ENCODE measurements around the gene ATF6. TPM values are rescaled to one million over a fixed set of nuclear protein-coding genes. Genes with fewer than 3 reads are reported as not detected.

ATF6 gene
- total RNA-seq, 1 experiment from 2014 or later = 20.9 TPM

DNA sequence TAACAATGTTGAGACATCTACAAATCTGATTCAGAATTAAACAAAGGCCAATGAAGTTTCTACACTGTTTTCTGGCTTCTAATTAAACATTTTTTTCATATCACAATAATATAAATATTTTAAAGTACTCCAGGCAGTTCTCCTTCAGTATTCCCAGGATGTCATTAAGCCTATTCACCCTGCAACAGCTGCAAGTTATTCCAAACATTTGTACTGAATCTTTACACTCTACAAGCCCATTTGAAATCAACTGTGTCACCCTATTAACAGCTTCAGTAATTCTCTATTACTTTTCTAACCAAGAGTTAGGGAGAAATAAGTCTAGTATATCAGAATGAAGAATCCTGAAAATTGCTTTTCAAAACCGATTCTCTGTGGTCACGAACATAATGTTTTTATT lies 133.0 kb downstream of the ATF6 start:
- H3K27me3 ChIP-seq (ENCODE audit: insufficient read depth, low read length) = no peaks in the 10 kb centered on the region
- no peak overlapping the region for H3K4me2 ChIP-seq (ENCODE audit: low read length)
- H3K9me3 ChIP-seq (ENCODE audit: control insufficient read depth in 1 of 2, insufficient read depth in 1 of 2, low read depth in 1 of 2, low read length in 2 of 2) = no peaks in the 10 kb centered on the region
- H3K9me2 ChIP-seq (ENCODE audit: insufficient read depth) = no peaks in the 10 kb centered on the region
- H3K4me3 ChIP-seq (replicated peaks in 1 of 2; ENCODE audit: low read depth in 1 of 2, low read length in 2 of 2) = no peak overlapping the region
- no peak for DNase-seq (ENCODE audit: low read depth, low spot score)
- ATAC-seq = no peak
- H3K4me1 ChIP-seq (ENCODE audit: control insufficient read depth in 1 of 2, insufficient read depth in 2 of 2, low read length in 2 of 2) = peaks cover 3 to 7% of the 10 kb centered on the region in 2 experiments; a peak in 2 of 4 replicates
- no peak overlapping the region for H2AFZ ChIP-seq (ENCODE audit: low read depth, low read length, poor library complexity, severe bottlenecking)
- RAD21 ChIA-PET (ENCODE audit: low non-redundant PET in 1 of 2, low total read pairs in 2 of 2, uncharacterized antibody in 2 of 2, unreplicated experiment in 2 of 2) = no interaction called here
- H3K27ac ChIP-seq (ENCODE audit: low read depth, low read length) = no peak overlapping the region
- H3K79me2 ChIP-seq (ENCODE audit: insufficient read depth, low read length) = no peaks in the 10 kb centered on the region
- no TSS peak for BruUV-seq (replicated peaks)
- CTCF ChIA-PET = no interaction called here
- no peaks in the 10 kb centered on the region for H4K20me1 ChIP-seq (ENCODE audit: insufficient read depth)
- H3K9ac ChIP-seq (ENCODE audit: low read length) = no peak overlapping the region
- no peak for TF ChIP-seq EZH2 (IDR thresholded peaks at IDR 0.05)
- no peak for TF ChIP-seq YY1 (IDR thresholded peaks at IDR 0.05; ENCODE audit: extremely low read depth, insufficient replicate concordance, low read depth, low read length)
- no peak for TF ChIP-seq ZNF274 (IDR thresholded peaks at IDR 0.05; ENCODE audit: low read depth, low read length)
- TF ChIP-seq, protein P1, sequence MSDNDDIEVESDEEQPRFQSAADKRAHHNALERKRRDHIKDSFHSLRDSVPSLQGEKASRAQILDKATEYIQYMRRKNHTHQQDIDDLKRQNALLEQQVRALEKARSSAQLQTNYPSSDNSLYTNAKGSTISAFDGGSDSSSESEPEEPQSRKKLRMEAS (IDR thresholded peaks at IDR 0.05) = no peak
- no peak for TF ChIP-seq CEBPB (IDR thresholded peaks at IDR 0.05; ENCODE audit: low read depth)
- TF ChIP-seq, protein P2, sequence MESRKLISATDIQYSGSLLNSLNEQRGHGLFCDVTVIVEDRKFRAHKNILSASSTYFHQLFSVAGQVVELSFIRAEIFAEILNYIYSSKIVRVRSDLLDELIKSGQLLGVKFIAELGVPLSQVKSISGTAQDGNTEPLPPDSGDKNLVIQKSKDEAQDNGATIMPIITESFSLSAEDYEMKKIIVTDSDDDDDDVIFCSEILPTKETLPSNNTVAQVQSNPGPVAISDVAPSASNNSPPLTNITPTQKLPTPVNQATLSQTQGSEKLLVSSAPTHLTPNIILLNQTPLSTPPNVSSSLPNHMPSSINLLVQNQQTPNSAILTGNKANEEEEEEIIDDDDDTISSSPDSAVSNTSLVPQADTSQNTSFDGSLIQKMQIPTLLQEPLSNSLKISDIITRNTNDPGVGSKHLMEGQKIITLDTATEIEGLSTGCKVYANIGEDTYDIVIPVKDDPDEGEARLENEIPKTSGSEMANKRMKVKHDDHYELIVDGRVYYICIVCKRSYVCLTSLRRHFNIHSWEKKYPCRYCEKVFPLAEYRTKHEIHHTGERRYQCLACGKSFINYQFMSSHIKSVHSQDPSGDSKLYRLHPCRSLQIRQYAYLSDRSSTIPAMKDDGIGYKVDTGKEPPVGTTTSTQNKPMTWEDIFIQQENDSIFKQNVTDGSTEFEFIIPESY (IDR thresholded peaks at IDR 0.05; ENCODE audit: extremely low read depth, insufficient replicate concordance, low read length) = no peak
- TF ChIP-seq, protein P3, sequence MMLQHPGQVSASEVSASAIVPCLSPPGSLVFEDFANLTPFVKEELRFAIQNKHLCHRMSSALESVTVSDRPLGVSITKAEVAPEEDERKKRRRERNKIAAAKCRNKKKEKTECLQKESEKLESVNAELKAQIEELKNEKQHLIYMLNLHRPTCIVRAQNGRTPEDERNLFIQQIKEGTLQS (IDR thresholded peaks at IDR 0.05) = no peak
- no peak for TF ChIP-seq EGR1 (IDR thresholded peaks at IDR 0.05; ENCODE audit: low read depth)
- TF ChIP-seq EZH2phosphoT487 (IDR thresholded peaks at IDR 0.05; ENCODE audit: borderline replicate concordance) = no peak
- no peak for TF ChIP-seq ELF1 (IDR thresholded peaks at IDR 0.05; ENCODE audit: borderline replicate concordance, low read depth)
- no peak for TF ChIP-seq JUND (IDR thresholded peaks at IDR 0.05)
- TF ChIP-seq, protein P4, sequence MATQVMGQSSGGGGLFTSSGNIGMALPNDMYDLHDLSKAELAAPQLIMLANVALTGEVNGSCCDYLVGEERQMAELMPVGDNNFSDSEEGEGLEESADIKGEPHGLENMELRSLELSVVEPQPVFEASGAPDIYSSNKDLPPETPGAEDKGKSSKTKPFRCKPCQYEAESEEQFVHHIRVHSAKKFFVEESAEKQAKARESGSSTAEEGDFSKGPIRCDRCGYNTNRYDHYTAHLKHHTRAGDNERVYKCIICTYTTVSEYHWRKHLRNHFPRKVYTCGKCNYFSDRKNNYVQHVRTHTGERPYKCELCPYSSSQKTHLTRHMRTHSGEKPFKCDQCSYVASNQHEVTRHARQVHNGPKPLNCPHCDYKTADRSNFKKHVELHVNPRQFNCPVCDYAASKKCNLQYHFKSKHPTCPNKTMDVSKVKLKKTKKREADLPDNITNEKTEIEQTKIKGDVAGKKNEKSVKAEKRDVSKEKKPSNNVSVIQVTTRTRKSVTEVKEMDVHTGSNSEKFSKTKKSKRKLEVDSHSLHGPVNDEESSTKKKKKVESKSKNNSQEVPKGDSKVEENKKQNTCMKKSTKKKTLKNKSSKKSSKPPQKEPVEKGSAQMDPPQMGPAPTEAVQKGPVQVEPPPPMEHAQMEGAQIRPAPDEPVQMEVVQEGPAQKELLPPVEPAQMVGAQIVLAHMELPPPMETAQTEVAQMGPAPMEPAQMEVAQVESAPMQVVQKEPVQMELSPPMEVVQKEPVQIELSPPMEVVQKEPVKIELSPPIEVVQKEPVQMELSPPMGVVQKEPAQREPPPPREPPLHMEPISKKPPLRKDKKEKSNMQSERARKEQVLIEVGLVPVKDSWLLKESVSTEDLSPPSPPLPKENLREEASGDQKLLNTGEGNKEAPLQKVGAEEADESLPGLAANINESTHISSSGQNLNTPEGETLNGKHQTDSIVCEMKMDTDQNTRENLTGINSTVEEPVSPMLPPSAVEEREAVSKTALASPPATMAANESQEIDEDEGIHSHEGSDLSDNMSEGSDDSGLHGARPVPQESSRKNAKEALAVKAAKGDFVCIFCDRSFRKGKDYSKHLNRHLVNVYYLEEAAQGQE (IDR thresholded peaks at IDR 0.05; ENCODE audit: low read depth) = no peak
- no peak for TF ChIP-seq SIN3A (IDR thresholded peaks at IDR 0.05; ENCODE audit: low read depth)
- no peak for TF ChIP-seq RAD21 (IDR thresholded peaks at IDR 0.05; ENCODE audit: low read depth)
- TF ChIP-seq FOSL1 (IDR thresholded peaks at IDR 0.05; ENCODE audit: low read depth) = no peak
- TF ChIP-seq POLR2AphosphoS5 (IDR thresholded peaks at IDR 0.05; ENCODE audit: low read depth, low read length) = no peak
- no peak for TF ChIP-seq ZFX (IDR thresholded peaks at IDR 0.05)
- no peak for TF ChIP-seq TCF7L2 (IDR thresholded peaks at IDR 0.05; ENCODE audit: borderline replicate concordance, extremely low read depth, insufficient read depth, insufficient read length)
- TF ChIP-seq CBX3 (IDR thresholded peaks at IDR 0.05; ENCODE audit: low read depth) = no peak
- TF ChIP-seq SP1 (IDR thresholded peaks at IDR 0.05; ENCODE audit: low read depth) = no peak
- H3K36me3 ChIP-seq (ENCODE audit: control insufficient read depth in 1 of 2, insufficient read depth in 2 of 2, low read length in 2 of 2) = no peaks in the 10 kb centered on the region
- intact Hi-C loops (cut with micrococcal nuclease) = no loop called here
- POLR2A ChIA-PET = no interaction called here

Measured in HCT116 (cell line).